NCI-H2081 treated with DMSO at 0.1 percent for 48 hours (cell line): Measurements from ENCODE around the gene EDDM3A.

ENCODE experiments used
- DNase-seq: peaks from one replicate; lab custom pipeline; 2025; lab: John Stamatoyannopoulos, UW

Gene EDDM3A

DNA sequence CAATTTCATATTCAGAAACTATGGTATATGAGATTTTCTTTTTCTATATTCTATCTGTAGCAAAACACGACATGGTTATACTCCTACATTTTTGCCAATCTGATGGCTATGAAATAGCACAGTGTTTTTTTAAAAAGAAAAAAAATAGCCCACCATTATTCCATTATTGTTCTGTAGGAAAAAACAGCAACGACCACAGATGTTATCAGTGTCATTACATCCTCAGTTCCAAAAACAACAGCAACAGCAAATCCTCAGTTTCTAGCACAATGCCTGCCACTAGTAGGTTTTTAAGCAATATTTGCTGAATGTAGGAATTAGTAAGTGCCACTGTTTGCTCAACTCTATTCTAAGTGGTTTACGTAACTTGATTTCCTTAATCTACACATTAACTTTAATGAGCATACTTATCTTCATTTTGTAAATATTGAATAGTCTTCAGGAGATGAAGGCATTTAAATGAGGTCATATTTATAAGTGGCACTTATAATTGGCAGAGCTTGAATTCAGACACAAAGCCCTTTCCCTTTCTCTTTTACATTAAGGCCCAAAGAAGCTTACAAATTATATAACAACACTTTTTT, 43.6 kb downstream of the EDDM3A start:
- no peak for DNase-seq

DNA sequence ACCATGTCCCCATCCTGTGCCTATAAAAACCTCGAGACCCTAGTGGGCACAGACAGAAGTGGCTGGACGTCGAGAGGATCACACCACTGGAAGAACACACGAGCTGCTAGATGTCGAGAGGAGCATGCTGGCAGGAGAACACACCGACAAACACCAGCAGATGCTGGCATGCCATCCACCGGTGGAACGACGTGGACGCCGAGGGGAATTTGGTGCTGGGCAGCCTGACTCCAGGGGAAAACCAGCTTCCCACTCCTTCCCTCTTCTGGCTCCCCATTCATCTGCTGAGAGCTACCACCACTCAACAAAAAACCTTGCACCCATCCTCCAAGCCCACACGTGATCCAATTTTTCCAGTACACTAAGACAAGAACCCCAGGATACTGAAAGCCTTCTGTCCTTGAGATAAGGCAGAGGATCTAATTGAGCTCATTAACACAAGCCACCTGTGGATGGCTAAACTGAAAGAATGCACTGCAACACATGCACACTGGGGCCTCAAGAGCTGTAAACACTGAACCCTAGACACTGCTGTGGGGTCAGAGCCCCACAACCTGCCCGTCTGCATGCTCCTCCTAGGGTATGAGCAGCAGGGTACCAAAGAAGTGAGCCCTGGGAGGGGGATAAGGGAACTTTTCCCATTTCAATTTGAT, 44.9 kb downstream of the EDDM3A start:
- no peak for DNase-seq

DNA sequence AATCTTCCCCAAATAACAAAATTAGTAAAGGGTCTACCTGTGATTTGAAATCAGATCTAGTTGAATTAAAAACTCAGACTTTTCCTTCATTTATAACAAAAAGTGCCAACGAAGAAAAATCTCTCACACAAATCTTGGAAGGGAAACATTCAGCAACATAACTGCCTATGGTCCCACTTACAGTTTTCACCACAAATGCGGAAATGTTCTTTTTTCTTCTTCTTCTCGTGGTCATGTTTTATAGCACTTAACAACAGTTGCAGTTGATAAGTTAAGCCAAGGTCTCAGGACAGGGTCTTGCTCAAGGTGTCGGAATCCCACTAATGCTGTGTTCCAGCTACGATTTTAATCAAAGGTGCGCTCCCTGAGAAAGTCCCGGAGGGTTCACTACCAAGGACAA, 45.5 kb downstream of the EDDM3A start:
- no peak for DNase-seq

DNA sequence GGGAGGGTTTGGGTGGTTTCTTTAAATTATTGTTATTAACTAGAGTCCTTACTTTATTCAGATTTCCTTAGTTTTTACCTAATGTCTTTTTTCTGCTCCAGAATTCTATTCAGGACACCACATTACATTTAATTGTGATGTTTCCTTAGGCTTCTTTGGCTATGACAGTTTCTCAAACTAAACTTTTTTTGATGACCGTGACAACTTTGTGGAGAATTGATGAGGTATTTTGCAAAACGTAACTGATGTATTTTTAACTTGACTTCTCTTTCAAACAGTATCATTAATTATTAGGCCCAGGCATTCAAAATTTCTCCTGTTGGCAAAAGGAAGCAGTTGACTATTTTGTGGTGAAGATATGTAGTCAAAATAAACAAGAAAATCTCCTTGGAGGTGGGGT, 45.9 kb downstream of the EDDM3A start:
- DNase-seq: no peak

DNA sequence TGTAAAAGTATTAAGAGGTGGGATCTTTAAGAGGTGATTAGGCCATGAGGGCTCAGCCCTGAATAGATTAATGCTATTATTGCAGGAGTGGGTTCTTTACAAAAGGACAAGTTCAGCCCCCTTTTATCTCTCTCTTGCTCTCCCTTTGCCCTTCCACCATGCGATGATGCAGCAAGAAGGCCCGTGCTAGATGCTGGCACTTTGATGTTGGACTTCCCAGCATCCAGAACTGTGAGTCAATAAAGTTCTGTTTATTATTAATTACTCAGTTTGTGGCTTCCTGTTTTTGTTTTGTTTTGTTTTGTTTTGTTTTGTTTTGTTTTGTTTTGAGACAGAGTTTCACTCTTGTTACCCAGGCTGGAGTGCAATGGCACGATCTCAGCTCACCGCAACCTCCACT, 46.9 kb downstream of the EDDM3A start:
- no peak for DNase-seq

DNA sequence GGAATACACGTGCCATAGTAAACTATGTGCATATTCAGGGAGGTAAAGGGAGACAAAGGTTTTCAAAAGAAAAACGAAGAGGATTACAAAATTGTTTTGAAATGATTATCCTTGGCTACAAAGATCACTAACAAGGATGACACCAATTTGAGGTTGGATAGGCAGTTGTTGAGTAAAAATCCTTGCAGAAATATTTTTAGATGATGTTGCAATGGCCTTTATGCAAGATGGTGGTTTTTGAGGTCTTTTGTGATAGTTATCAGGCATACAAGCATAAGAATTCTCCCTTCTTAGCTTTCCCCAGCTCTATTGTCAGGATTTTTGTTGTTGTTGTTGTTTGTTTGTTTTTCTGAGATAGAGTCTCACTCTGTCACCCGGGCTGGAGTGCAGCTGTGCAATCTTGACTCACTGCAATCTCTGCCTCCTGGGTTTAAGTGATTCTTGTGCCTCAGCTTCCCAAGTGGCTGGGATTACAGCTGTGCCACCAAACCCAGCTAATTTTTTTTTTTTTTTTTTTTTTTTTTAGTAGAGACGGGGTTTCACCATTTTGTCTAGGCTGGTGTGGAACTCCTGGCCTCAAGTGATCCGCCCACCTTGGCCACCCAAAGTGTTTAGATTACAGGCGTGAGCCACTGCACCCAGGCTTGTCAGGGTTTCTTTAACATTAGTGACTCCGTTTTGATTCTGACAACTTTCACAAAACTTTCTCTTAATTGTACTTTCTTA, 49.1 kb downstream of the EDDM3A start:
- DNase-seq: no peak

DNA sequence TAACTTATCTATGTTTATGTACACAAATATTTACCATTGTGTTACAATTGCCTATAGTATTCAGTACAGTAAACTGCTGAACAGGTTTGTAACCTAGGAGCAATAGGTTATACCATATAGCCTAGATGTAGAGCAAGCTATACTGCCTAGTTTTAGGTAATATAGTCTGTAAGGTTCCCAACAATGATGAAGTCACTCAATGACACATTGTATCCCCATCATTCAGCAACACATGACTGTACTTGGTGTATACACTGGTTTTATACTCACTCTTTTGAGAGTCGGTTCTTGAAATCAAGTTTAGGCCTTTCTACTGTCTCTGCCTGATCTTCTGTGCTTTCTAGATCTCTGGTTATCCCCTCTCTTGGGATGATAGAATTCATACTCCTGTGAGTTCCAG, 51.5 kb downstream of the EDDM3A start:
- no peak for DNase-seq
